WTC11 (cell line): ENCODE measurements around the gene LCNL1. TPM values are rescaled to one million over a fixed set of nuclear protein-coding genes. Genes with fewer than 3 reads are reported as not detected.

Experiments
- ATAC-seq: fragments of 200-7000 bp; cut with Tn5 transposase; 2 replicates; pipeline ENCODE4 v1.10.0; 2021; ENCODE audit warnings: mild to moderate bottlenecking, moderate library complexity
- CTCF ChIA-PET: fragments of 300-600 bp; sonication (Branson Sonifier 250); formaldehyde crosslinking; loops from one replicate; lab custom pipeline; 2021; ENCODE audit warnings: antibody characterized with exemption; lab: Charles Lee
- POLR2A ChIA-PET: fragments of 350-600 bp; sonication (Branson Sonifier 250); formaldehyde crosslinking; loops from one replicate; lab custom pipeline; 2021; ENCODE audit warnings: antibody characterized with exemption; lab: Charles Lee
- DNase-seq: peaks from one replicate; pipeline ENCODE4 v3.0.0; 2021; ENCODE audit warnings: low spot score
- H3K27ac Mint-ChIP-seq: 2 replicates; pipeline ENCODE4 v1.8.0; 2021; ENCODE audit warnings: mixed read lengths
- H3K27me3 Mint-ChIP-seq: 2 replicates; pipeline ENCODE4 v1.8.0; 2021; ENCODE audit warnings: low read depth, mild to moderate bottlenecking, moderate library complexity, mixed read lengths
- H3K36me3 Mint-ChIP-seq: 2 replicates; pipeline ENCODE4 v1.8.0; 2021; ENCODE audit warnings: mixed read lengths
- H3K4me1 Mint-ChIP-seq: 2 replicates; pipeline ENCODE4 v1.8.0; 2022; ENCODE audit warnings: mixed read lengths
- H3K4me3 Mint-ChIP-seq: 2 replicates; pipeline ENCODE4 v1.8.0; 2021; ENCODE audit warnings: mild to moderate bottlenecking, moderate library complexity, mixed read lengths
- H3K9me3 Mint-ChIP-seq: 2 replicates; pipeline ENCODE4 v1.8.0; 2021; ENCODE audit warnings: mixed read lengths
- CREM ChIP-seq: sonication (generic); formaldehyde crosslinking; IDR thresholded peaks from 2 replicates; pipeline ENCODE4 v1.8.1; 2022; ENCODE audit warnings: mild to moderate bottlenecking, missing genetic modification reagents, moderate library complexity
- ELF4 ChIP-seq: sonication (generic); formaldehyde crosslinking; IDR thresholded peaks from 2 replicates; pipeline ENCODE4 v1.8.1; 2022; ENCODE audit warnings: low read depth, mild to moderate bottlenecking, moderate library complexity, missing genetic modification reagents
- FOXP1 ChIP-seq: sonication (generic); formaldehyde crosslinking; IDR thresholded peaks from 2 replicates; pipeline ENCODE4 v1.8.0; 2022; ENCODE audit warnings: missing genetic modification reagents, mild to moderate bottlenecking, moderate library complexity, borderline replicate concordance
- JUN ChIP-seq: sonication (generic); formaldehyde crosslinking; IDR thresholded peaks from 2 replicates; pipeline ENCODE4 v1.8.0; 2023; ENCODE audit warnings: mild to moderate bottlenecking, missing genetic modification reagents
- KAT7 ChIP-seq: sonication (generic); formaldehyde crosslinking; IDR thresholded peaks from 2 replicates; pipeline ENCODE4 v1.8.1; 2023; ENCODE audit warnings: missing genetic modification reagents, mild to moderate bottlenecking, borderline replicate concordance
- MXD4 ChIP-seq: fragments of 250-450 bp; sonication (Bioruptor Pico); IDR thresholded peaks from 2 replicates; pipeline ENCODE4 v1.8.0; 2021; ENCODE audit warnings: mild to moderate bottlenecking, moderate library complexity, borderline replicate concordance
- ZNF416 ChIP-seq: fragments of 250-450 bp; sonication (Bioruptor Pico); IDR thresholded peaks from 2 replicates; pipeline ENCODE4 v1.9.0; 2021; ENCODE audit warnings: mild to moderate bottlenecking, inconsistent platforms
- total RNA-seq: library from RNA; stranded (reverse); gene quantifications from 3 replicates; pipeline ENCODE4 v1.2.3, GENCODE V29; 2021
- TF ChIP-seq, protein P1 (sequence below): sonication (generic); formaldehyde crosslinking; IDR thresholded peaks from 2 replicates; pipeline ENCODE4 v1.8.0; 2022; ENCODE audit warnings: mild to moderate bottlenecking, missing genetic modification reagents
- TF ChIP-seq, protein P2 (sequence below): fragments of 250-450 bp; sonication (Bioruptor Pico); IDR thresholded peaks from 2 replicates; pipeline ENCODE4 v2.1.2; 2022; ENCODE audit warnings: mild to moderate bottlenecking, moderate library complexity
- TF ChIP-seq, protein P3 (sequence below): sonication (generic); formaldehyde crosslinking; IDR thresholded peaks from 2 replicates; pipeline ENCODE4 v1.8.0; 2022; ENCODE audit warnings: missing genetic modification reagents
- TF ChIP-seq, protein P4 (sequence below): fragments of 250-450 bp; sonication (Bioruptor Pico); IDR thresholded peaks from 2 replicates; pipeline ENCODE4 v1.9.0; 2021; ENCODE audit warnings: moderate library complexity, mild to moderate bottlenecking, inconsistent platforms, borderline replicate concordance
- TF ChIP-seq, protein P5 (sequence below): sonication (generic); formaldehyde crosslinking; IDR thresholded peaks from 2 replicates; pipeline ENCODE4 v1.8.1; 2023; ENCODE audit warnings: mild to moderate bottlenecking, missing genetic modification reagents, borderline replicate concordance

Gene LCNL1
- total RNA-seq, 1 experiment from 2014 or later, result 0.50 TPM

DNA sequence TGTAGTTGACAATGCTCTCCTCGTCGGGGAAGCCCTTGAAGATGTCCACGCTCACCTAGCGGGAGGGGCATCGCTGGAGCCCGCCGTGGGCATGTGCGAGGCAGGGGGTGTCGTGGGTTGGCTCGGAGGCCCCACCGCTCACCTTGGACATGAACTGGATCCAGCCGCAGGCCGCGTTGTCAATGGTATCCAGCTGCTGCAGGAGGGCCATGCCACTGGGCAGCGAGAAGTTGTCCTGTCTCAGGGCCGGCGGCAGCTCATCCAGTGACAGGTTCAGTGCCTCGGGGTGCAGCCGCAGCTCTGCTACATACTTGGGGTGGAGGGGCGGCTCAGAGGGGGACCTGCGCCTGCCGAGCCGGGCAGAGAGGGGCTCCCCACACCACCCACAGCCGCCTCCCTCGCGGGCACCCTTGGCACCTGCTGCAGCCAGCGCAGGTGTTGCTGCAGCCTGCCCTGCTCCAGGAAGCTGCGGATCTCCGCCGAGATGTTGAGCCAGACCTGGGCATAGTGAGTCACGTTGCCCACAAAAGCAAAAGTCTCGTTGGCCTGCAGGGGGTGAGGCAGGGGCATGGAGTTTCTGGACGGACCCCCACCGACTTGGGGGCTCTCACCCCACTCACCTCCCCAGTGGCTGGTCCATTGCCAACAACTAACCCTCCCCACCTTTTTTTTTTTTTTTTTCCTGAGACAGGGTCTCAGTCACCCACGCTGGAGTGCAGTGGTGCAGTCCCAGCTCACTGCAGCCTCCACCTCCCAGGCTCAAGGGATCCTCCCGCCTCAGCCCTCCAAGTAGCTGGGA is 36.2 kb downstream of the LCNL1 start:
- no peaks in the 10 kb centered on the region for H3K9me3 Mint-ChIP-seq
- H3K36me3 Mint-ChIP-seq, result peaks cover 9% of the 10 kb centered on the region
- DNase-seq, result no peak
- TF ChIP-seq, protein P1, sequence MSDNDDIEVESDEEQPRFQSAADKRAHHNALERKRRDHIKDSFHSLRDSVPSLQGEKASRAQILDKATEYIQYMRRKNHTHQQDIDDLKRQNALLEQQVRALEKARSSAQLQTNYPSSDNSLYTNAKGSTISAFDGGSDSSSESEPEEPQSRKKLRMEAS, result no peak
- TF ChIP-seq MXD4 (CRISPR knock-in tag) (no peak), FOXP1 (CRISPR knock-in tag) (no peak), KAT7 (no peak), CREM (CRISPR knock-in tag) (no peak)
- TF ChIP-seq, protein P2, sequence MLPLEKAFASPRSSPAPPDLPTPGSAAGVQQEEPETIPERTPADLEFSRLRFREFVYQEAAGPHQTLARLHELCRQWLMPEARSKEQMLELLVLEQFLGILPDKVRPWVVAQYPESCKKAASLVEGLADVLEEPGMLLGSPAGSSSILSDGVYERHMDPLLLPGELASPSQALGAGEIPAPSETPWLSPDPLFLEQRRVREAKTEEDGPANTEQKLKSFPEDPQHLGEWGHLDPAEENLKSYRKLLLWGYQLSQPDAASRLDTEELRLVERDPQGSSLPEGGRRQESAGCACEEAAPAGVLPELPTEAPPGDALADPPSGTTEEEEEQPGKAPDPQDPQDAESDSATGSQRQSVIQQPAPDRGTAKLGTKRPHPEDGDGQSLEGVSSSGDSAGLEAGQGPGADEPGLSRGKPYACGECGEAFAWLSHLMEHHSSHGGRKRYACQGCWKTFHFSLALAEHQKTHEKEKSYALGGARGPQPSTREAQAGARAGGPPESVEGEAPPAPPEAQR (CRISPR knock-in tag), result no peak
- TF ChIP-seq, protein P3, sequence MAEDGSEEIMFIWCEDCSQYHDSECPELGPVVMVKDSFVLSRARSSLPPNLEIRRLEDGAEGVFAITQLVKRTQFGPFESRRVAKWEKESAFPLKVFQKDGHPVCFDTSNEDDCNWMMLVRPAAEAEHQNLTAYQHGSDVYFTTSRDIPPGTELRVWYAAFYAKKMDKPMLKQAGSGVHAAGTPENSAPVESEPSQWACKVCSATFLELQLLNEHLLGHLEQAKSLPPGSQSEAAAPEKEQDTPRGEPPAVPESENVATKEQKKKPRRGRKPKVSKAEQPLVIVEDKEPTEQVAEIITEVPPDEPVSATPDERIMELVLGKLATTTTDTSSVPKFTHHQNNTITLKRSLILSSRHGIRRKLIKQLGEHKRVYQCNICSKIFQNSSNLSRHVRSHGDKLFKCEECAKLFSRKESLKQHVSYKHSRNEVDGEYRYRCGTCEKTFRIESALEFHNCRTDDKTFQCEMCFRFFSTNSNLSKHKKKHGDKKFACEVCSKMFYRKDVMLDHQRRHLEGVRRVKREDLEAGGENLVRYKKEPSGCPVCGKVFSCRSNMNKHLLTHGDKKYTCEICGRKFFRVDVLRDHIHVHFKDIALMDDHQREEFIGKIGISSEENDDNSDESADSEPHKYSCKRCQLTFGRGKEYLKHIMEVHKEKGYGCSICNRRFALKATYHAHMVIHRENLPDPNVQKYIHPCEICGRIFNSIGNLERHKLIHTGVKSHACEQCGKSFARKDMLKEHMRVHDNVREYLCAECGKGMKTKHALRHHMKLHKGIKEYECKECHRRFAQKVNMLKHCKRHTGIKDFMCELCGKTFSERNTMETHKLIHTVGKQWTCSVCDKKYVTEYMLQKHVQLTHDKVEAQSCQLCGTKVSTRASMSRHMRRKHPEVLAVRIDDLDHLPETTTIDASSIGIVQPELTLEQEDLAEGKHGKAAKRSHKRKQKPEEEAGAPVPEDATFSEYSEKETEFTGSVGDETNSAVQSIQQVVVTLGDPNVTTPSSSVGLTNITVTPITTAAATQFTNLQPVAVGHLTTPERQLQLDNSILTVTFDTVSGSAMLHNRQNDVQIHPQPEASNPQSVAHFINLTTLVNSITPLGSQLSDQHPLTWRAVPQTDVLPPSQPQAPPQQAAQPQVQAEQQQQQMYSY (CRISPR knock-in tag), result no peak
- ChIA-PET POLR2A (no interaction called here), CTCF (interaction anchor here (0.7 to 3.9 kb wide), 7 partner anchors 10 to 187 kb away, joined by 3 to 38 read pairs (median 4); partner anchors contain the start of gene FUT7)
- no peak overlapping the region for H3K27ac Mint-ChIP-seq
- H3K4me1 Mint-ChIP-seq, result no peaks in the 10 kb centered on the region; the same call in 1 of the 2 replicates
- no peak overlapping the region for H3K4me3 Mint-ChIP-seq
- no peak for ATAC-seq
- no peaks in the 10 kb centered on the region for H3K27me3 Mint-ChIP-seq

DNA sequence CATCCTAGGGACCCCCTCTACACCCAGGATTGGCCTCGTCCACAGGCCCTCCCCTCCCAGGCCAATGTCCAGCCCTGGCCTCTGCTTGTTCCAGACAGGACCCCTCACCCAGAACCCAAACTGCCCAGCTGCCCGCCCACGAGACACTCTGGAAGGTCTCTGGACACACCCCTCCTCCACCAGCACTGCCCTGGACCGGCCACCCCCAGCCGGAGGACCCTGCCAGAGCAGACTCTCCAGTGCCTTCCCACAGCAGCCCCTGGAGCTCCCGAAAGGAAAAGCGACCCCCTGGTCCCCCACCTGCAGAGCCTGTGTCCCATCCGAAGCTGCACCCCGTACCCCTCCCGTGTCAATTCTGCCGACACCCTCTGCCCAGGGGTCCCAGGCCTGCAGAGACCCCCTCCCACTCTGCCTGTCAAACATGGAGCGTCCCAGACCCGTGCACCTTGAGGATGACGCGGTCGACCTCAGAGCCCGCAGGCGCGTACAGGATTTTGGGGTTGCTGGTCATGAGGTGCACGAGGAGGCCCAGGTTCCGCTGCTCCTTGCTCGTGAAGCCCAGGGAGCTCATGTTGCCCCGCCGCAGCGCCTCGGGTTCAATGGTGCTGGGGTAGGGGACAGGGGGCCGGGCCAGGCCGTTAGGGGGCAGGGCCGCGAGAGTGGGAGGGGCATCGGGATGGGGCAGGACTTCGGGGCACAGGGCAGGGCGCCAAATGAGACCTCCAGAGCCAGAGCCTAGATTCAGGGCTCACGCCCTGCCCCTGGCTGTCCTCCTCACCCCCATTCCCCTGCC is 37.3 kb downstream of the LCNL1 start:
- no peak for ATAC-seq
- H3K36me3 Mint-ChIP-seq, result peaks cover 9% of the 10 kb centered on the region
- CTCF ChIA-PET, result interaction anchor here (0.7 to 3.9 kb wide), 6 partner anchors 10 to 188 kb away, joined by 3 to 38 read pairs (median 4); partner anchors contain the start of gene FUT7
- no peaks in the 10 kb centered on the region for H3K9me3 Mint-ChIP-seq
- peak overlapping the region; percentile 41; the same call in 1 of the 2 replicates for H3K27ac Mint-ChIP-seq
- H3K4me3 Mint-ChIP-seq, result no peak overlapping the region
- DNase-seq, result no peak
- H3K27me3 Mint-ChIP-seq, result no peaks in the 10 kb centered on the region
- POLR2A ChIA-PET, result no interaction called here
- TF ChIP-seq ELF4, result no peak
- TF ChIP-seq, protein P4, sequence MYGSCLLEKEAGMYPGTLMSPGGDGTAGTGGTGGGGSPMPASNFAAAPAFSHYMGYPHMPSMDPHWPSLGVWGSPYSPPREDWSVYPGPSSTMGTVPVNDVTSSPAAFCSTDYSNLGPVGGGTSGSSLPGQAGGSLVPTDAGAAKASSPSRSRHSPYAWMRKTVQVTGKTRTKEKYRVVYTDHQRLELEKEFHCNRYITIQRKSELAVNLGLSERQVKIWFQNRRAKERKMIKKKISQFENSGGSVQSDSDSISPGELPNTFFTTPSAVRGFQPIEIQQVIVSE, result no peak
- TF ChIP-seq, protein P5, sequence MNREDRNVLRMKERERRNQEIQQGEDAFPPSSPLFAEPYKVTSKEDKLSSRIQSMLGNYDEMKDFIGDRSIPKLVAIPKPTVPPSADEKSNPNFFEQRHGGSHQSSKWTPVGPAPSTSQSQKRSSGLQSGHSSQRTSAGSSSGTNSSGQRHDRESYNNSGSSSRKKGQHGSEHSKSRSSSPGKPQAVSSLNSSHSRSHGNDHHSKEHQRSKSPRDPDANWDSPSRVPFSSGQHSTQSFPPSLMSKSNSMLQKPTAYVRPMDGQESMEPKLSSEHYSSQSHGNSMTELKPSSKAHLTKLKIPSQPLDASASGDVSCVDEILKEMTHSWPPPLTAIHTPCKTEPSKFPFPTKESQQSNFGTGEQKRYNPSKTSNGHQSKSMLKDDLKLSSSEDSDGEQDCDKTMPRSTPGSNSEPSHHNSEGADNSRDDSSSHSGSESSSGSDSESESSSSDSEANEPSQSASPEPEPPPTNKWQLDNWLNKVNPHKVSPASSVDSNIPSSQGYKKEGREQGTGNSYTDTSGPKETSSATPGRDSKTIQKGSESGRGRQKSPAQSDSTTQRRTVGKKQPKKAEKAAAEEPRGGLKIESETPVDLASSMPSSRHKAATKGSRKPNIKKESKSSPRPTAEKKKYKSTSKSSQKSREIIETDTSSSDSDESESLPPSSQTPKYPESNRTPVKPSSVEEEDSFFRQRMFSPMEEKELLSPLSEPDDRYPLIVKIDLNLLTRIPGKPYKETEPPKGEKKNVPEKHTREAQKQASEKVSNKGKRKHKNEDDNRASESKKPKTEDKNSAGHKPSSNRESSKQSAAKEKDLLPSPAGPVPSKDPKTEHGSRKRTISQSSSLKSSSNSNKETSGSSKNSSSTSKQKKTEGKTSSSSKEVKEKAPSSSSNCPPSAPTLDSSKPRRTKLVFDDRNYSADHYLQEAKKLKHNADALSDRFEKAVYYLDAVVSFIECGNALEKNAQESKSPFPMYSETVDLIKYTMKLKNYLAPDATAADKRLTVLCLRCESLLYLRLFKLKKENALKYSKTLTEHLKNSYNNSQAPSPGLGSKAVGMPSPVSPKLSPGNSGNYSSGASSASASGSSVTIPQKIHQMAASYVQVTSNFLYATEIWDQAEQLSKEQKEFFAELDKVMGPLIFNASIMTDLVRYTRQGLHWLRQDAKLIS (CRISPR knock-in tag), result no peak
- no peak for TF ChIP-seq ZNF416 (CRISPR knock-in tag)
- no peak for TF ChIP-seq JUN (CRISPR knock-in tag)
- no peaks in the 10 kb centered on the region; the same call in 1 of the 2 replicates for H3K4me1 Mint-ChIP-seq
